Ishikawa (cell line): ENCODE results near the gene RASGRP2.

Experiments used
- EGR1 ChIP-seq: IDR thresholded peaks from 2 replicates; pipeline ENCODE4 v1.6.1; 2012
- TAF1 ChIP-seq: IDR thresholded peaks from 2 replicates; pipeline ENCODE4 v1.6.1; 2012; ENCODE audit warnings: low read depth, mild to moderate bottlenecking
- YY1 ChIP-seq: IDR thresholded peaks from 2 replicates; pipeline ENCODE4 v1.6.1; 2012; ENCODE audit warnings: low read depth
- TF ChIP-seq, protein P1 (sequence below): IDR thresholded peaks from 2 replicates; pipeline ENCODE4 v1.6.1; 2012

DNA sequence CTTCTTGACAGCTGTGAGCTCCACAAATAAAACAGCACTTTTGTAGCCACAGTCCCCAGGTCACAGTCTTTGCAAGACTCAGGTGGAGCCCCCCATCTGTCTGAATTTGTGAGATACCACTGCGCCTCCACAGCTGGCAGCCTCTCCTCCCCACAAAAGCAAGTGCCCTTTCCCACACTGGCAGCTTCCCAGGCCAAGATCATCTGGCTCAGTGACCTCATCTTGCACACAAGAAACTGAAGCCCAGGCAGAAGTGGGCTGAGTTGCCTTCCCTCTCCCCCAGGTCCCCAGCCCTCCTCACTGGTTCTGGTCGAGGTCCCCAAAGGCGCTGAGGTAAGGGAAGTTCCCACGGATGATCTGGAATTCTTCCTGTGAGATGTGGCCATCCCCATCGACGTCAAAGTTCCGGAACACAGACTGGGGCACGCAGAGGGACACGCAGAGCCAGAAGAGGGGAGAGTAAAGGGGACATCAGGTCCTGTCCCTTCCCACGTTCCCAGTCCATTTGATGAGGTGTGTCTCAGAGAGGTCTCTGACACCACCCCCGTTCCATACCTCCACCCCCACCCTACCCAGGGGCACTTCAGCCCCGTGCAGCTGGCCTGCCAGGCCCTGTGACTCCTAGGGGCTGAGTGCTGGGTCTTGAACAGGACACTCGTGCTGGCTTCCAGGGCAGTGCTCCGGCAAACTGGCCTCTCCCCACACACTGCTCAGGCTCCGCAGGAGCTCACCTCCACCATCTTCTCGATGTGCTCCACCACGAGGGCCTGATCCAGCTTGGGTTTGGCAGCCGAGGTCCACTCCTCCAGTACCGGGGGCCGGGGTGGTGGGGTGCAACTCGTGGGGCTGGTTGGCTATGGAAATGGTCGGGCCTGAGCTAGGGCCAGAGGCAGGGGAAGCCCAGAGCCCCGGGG, 8.9 kb downstream of the RASGRP2 start:
- TF ChIP-seq, protein P1, sequence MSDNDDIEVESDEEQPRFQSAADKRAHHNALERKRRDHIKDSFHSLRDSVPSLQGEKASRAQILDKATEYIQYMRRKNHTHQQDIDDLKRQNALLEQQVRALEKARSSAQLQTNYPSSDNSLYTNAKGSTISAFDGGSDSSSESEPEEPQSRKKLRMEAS: no peak
- TF ChIP-seq YY1: no peak
- TF ChIP-seq EGR1: no peak
- TF ChIP-seq TAF1: no peak
